HL-60 (cell line): ENCODE results near the gene DHX15.

Experiments
- DNase-seq, 2 experiments: peaks; one replicate each; pipeline ENCODE4 v3.0.0-alpha.2; 2010 to 2020; ENCODE audit warnings: low read depth in 1 of 2, low spot score in 1 of 2
- H3K27ac ChIP-seq: fragments of 250-450 bp; sonication (Bioruptor Pico); replicated peaks from 2 replicates; pipeline ENCODE4 v1.5.1; 2020; ENCODE audit warnings: mild to moderate bottlenecking, moderate library complexity
- H3K27me3 ChIP-seq: fragments of 250-450 bp; sonication (Bioruptor Pico); 2 replicates; pipeline ENCODE4 v1.5.1; 2021; ENCODE audit warnings: mild to moderate bottlenecking, moderate library complexity; ENCODE audit not compliant: insufficient read depth, poor library complexity, severe bottlenecking
- H3K4me3 ChIP-seq: replicated peaks from 2 replicates; pipeline ENCODE4 v1.5.1; 2011; ENCODE audit warnings: mild to moderate bottlenecking, control low read depth, low read length; ENCODE audit not compliant: insufficient read depth
- CTCF ChIP-seq: IDR thresholded peaks from one replicate; pipeline ENCODE4 v1.5.1; 2011; ENCODE audit warnings: low read length, control low read depth, inconsistent platforms; ENCODE audit not compliant: insufficient read depth
- GABPA ChIP-seq: IDR thresholded peaks from 2 replicates; pipeline ENCODE4 v1.6.1; 2012; ENCODE audit warnings: low read depth
- POLR2AphosphoS5 ChIP-seq: IDR thresholded peaks from 2 replicates; pipeline ENCODE4 v1.6.1; 2012; ENCODE audit warnings: low read depth
- REST ChIP-seq: IDR thresholded peaks from 2 replicates; pipeline ENCODE4 v1.6.1; 2012; ENCODE audit warnings: low read depth; ENCODE audit not compliant: insufficient replicate concordance
- SPI1 ChIP-seq: IDR thresholded peaks from 2 replicates; pipeline ENCODE4 v1.6.1; 2012; ENCODE audit warnings: low read depth, mild to moderate bottlenecking, borderline replicate concordance

Gene DHX15

GRCh38 chr4:24527371-24527770 lies 57.0 kb downstream of the DHX15 start:
- Histone ChIP-seq H3K4me3 (no peak overlapping the region), H3K27me3 (no peaks in the 10 kb centered on the region), H3K27ac (no peak overlapping the region)
- DNase-seq: no peak
- TF ChIP-seq POLR2AphosphoS5 (no peak), REST (no peak), SPI1 (no peak), CTCF (no peak), GABPA (no peak)

GRCh38 chr4:24521544-24521943 lies 62.8 kb downstream of the DHX15 start:
- H3K4me3 ChIP-seq: no peak overlapping the region
- TF ChIP-seq POLR2AphosphoS5 (no peak), GABPA (no peak), SPI1 (no peak)
- no peaks in the 10 kb centered on the region for H3K27me3 ChIP-seq
- H3K27ac ChIP-seq: no peak overlapping the region
- no peak for DNase-seq

GRCh38 chr4:24519649-24520048 lies 64.7 kb downstream of the DHX15 start:
- Histone ChIP-seq H3K27me3 (no peaks in the 10 kb centered on the region), H3K4me3 (no peak overlapping the region), H3K27ac (no peak overlapping the region)
- DNase-seq: no peak
- TF ChIP-seq SPI1: no peak
- TF ChIP-seq CTCF: no peak
- TF ChIP-seq GABPA: no peak
- TF ChIP-seq POLR2AphosphoS5: no peak
- no peak for TF ChIP-seq REST

- H3K27me3 ChIP-seq: no peaks in the 10 kb centered on the region
- no peak for TF ChIP-seq SPI1
- no peak for TF ChIP-seq POLR2AphosphoS5
- no peak for TF ChIP-seq GABPA
- TF ChIP-seq REST: no peak
- no peak for TF ChIP-seq CTCF
- H3K4me3 ChIP-seq: no peak overlapping the region
- no peak for DNase-seq
- no peak overlapping the region for H3K27ac ChIP-seq
These were observed 66.7 kb downstream of the DHX15 start for GRCh38 chr4:24517676-24518075.
